IPS DF 6.9 (cell line): ENCODE results near the gene PKHD1.

Experiments
- DNase-seq: peaks from one replicate; pipeline ENCODE4 v3.0.0-alpha.2; 2013; ENCODE audit warnings: low read depth, low spot score
- H3K27ac ChIP-seq: one replicate; pipeline ENCODE4 v1.5.1; 2013; ENCODE audit warnings: low read length, control low read depth
- H3K27me3 ChIP-seq: 2 replicates; pipeline ENCODE4 v1.6.1; 2013; ENCODE audit warnings: mild to moderate bottlenecking, low read length; ENCODE audit not compliant: control insufficient read depth, insufficient read depth
- H3K36me3 ChIP-seq: 2 replicates; pipeline ENCODE4 v1.6.1; 2013; ENCODE audit warnings: low read length; ENCODE audit not compliant: control insufficient read depth, insufficient read depth
- H3K4me1 ChIP-seq: 2 replicates; pipeline ENCODE4 v1.6.1; 2013; ENCODE audit warnings: low read length; ENCODE audit not compliant: control insufficient read depth, insufficient read depth
- H3K4me3 ChIP-seq: 2 replicates; pipeline ENCODE4 v1.5.1; 2013; ENCODE audit warnings: mild to moderate bottlenecking, low read length
- H3K9me3 ChIP-seq: 2 replicates; pipeline ENCODE4 v1.6.1; 2013; ENCODE audit warnings: low read length, inconsistent platforms; ENCODE audit not compliant: control insufficient read depth, insufficient read depth
- WGBS: extraction: QIAGEN DNeasy Blood & Tissue Kit; methylation state at CpG from one replicate; pipeline ENCODE4 v1.1.7; 2013; ENCODE audit warnings: mixed read lengths, missing lambda C conversion rate; ENCODE audit not compliant: insufficient read length, insufficient coverage; 5-methylcytosine and 5-hydroxymethylcytosine counted together

PKHD1 gene

GRCh38 chr6:51613558-51613957 lies 473.9 kb downstream of the PKHD1 start:
- Histone ChIP-seq H3K27me3 (no peaks in the 10 kb centered on the region), H3K27ac (no peak overlapping the region), H3K9me3 (no peaks in the 10 kb centered on the region), H3K36me3 (no peaks in the 10 kb centered on the region), H3K4me3 (no peak overlapping the region), H3K4me1 (no peaks in the 10 kb centered on the region)
- no CpG with 5 or more reads among the region's 3 CpGs for WGBS
- DNase-seq, result no peak

- WGBS, result no CpG with 5 or more reads among the region's 4 CpGs
- Histone ChIP-seq H3K36me3 (no peaks in the 10 kb centered on the region), H3K4me1 (no peaks in the 10 kb centered on the region), H3K9me3 (no peaks in the 10 kb centered on the region), H3K27ac (no peak overlapping the region), H3K27me3 (no peaks in the 10 kb centered on the region), H3K4me3 (no peak overlapping the region)
- DNase-seq, result no peak
These were observed 478.5 kb downstream of the PKHD1 start for GRCh38 chr6:51608932-51609331.

GRCh38 chr6:51608383-51608782 lies 479.0 kb downstream of the PKHD1 start:
- H3K36me3 ChIP-seq, result no peaks in the 10 kb centered on the region
- no peak for DNase-seq
- H3K9me3 ChIP-seq, result no peaks in the 10 kb centered on the region
- H3K4me1 ChIP-seq, result no peaks in the 10 kb centered on the region
- no peak overlapping the region for H3K4me3 ChIP-seq
- H3K27ac ChIP-seq, result no peak overlapping the region
- H3K27me3 ChIP-seq, result no peaks in the 10 kb centered on the region
- WGBS, result no CpG with 5 or more reads among the region's 3 CpGs

- no CpG with 5 or more reads among the region's 2 CpGs for WGBS
- Histone ChIP-seq H3K27ac (no peak overlapping the region), H3K9me3 (no peaks in the 10 kb centered on the region), H3K4me1 (no peaks in the 10 kb centered on the region), H3K36me3 (no peaks in the 10 kb centered on the region), H3K27me3 (no peaks in the 10 kb centered on the region), H3K4me3 (no peak overlapping the region)
- DNase-seq, result no peak
These were observed 486.9 kb downstream of the PKHD1 start for GRCh38 chr6:51600514-51600913.

GRCh38 chr6:51598171-51598570 lies 489.2 kb downstream of the PKHD1 start:
- H3K36me3 ChIP-seq, result no peaks in the 10 kb centered on the region
- no peak overlapping the region for H3K27ac ChIP-seq
- H3K4me3 ChIP-seq, result no peak overlapping the region
- no peaks in the 10 kb centered on the region for H3K4me1 ChIP-seq
- DNase-seq, result no peak
- no peaks in the 10 kb centered on the region for H3K27me3 ChIP-seq
- WGBS, result no CpG with 5 or more reads among the region's 18 CpGs
- H3K9me3 ChIP-seq, result no peaks in the 10 kb centered on the region

DNA sequence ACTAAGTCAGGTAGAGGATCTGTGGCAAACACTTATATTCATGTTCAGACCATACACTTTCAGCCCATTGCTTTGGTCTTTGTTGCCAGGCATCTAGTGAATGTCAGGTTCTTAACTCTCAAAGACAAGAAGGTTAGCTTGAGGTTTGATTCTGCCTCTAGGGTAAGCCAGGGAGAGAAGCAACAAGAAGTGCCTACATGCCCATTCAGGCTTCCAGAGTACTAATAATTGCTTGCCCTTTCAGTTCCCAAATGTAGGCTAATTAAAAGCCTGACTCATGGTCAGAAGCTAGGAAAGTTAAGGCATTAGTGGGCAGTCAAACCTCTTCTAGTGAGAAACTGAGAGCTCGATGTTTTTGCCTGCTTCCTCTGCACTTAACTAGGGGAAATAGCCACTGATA lies 492.4 kb downstream of the PKHD1 start:
- H3K9me3 ChIP-seq, result no peaks in the 10 kb centered on the region
- no peak overlapping the region for H3K4me3 ChIP-seq
- no peaks in the 10 kb centered on the region for H3K27me3 ChIP-seq
- WGBS, result no CpG with 5 or more reads among the region's 1 CpG
- no peaks in the 10 kb centered on the region for H3K4me1 ChIP-seq
- H3K27ac ChIP-seq, result no peak overlapping the region
- DNase-seq, result no peak
- H3K36me3 ChIP-seq, result no peaks in the 10 kb centered on the region

DNA sequence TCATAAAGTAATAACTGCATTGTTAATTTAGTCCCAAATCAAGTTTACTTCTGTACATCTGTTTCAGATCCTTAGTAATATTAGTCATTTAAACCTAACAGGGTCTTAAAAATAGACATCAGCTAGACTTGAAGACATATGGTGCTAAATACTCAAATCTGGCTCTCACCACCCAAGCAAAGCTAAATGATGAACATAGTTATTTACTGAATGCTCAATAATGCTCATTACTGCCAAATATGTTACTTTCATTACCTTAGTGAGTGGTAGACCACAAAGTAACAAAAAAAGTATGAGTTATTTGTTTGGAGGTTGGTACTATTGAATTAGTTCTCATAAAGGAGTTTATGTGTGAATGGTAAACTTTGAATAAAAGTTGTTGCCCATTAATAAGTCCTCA lies 502.1 kb downstream of the PKHD1 start:
- Histone ChIP-seq H3K36me3 (no peaks in the 10 kb centered on the region), H3K4me3 (no peak overlapping the region), H3K27ac (no peak overlapping the region), H3K4me1 (no peaks in the 10 kb centered on the region), H3K9me3 (no peaks in the 10 kb centered on the region), H3K27me3 (no peaks in the 10 kb centered on the region)
- no peak for DNase-seq

DNA sequence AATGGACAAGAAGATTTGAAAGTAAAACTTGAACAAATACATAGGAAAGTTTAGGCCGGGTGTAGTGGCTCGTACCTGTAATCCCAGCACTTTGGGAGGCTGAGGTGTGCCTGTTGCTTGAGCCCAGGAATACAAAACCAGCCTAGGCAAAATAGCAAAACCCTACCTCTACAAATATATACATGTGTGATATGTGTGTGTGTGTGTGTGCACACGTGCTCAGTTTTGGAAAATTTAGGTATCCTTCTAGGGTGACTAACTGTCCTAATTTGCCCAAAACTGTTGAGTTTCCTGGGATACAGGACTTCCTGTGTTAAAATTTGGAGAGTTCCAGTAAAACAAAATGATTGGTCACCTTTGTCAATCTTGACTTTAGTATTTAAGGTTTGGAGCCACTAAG lies 503.2 kb downstream of the PKHD1 start:
- Histone ChIP-seq H3K36me3 (no peaks in the 10 kb centered on the region), H3K4me1 (no peaks in the 10 kb centered on the region), H3K27me3 (no peaks in the 10 kb centered on the region), H3K9me3 (no peaks in the 10 kb centered on the region), H3K4me3 (no peak overlapping the region), H3K27ac (no peak overlapping the region)
- no peak for DNase-seq
- WGBS, result no CpG with 5 or more reads among the region's 3 CpGs

- no peaks in the 10 kb centered on the region for H3K27me3 ChIP-seq
- no peak for DNase-seq
- no peaks in the 10 kb centered on the region for H3K36me3 ChIP-seq
- no peaks in the 10 kb centered on the region for H3K9me3 ChIP-seq
- H3K4me3 ChIP-seq, result no peak overlapping the region
- no CpG with 5 or more reads among the region's 5 CpGs for WGBS
- no peaks in the 10 kb centered on the region for H3K4me1 ChIP-seq
- H3K27ac ChIP-seq, result no peak overlapping the region
These were observed 508.4 kb downstream of the PKHD1 start for GRCh38 chr6:51578994-51579393.

- H3K4me3 ChIP-seq, result no peak overlapping the region
- DNase-seq, result no peak
- no peak overlapping the region for H3K27ac ChIP-seq
- no peaks in the 10 kb centered on the region for H3K27me3 ChIP-seq
- no CpG with 5 or more reads among the region's 2 CpGs for WGBS
- H3K36me3 ChIP-seq, result no peaks in the 10 kb centered on the region
- H3K4me1 ChIP-seq, result no peaks in the 10 kb centered on the region
- no peaks in the 10 kb centered on the region for H3K9me3 ChIP-seq
These were observed 509.1 kb downstream of the PKHD1 start for GRCh38 chr6:51578362-51578761.

- Histone ChIP-seq H3K36me3 (no peaks in the 10 kb centered on the region), H3K27ac (no peak overlapping the region), H3K9me3 (no peaks in the 10 kb centered on the region), H3K4me1 (no peaks in the 10 kb centered on the region), H3K27me3 (no peaks in the 10 kb centered on the region), H3K4me3 (no peak overlapping the region)
- no CpG with 5 or more reads among the region's 1 CpG for WGBS
- DNase-seq, result no peak
These were observed 513.4 kb downstream of the PKHD1 start for GRCh38 chr6:51574040-51574439.
